Measurements from ENCODE around the gene LRRC7. TPM values are rescaled to one million over a fixed set of nuclear protein-coding genes. Genes with fewer than 3 reads are reported as not detected.

LRRC7 gene
- total and polyA plus RNA-seq, 2 of the 8 experiments (the other 6 are each of a cell fraction or from before 2014, with no cell fraction given), result 0.03 to 0.17 TPM

DNA sequence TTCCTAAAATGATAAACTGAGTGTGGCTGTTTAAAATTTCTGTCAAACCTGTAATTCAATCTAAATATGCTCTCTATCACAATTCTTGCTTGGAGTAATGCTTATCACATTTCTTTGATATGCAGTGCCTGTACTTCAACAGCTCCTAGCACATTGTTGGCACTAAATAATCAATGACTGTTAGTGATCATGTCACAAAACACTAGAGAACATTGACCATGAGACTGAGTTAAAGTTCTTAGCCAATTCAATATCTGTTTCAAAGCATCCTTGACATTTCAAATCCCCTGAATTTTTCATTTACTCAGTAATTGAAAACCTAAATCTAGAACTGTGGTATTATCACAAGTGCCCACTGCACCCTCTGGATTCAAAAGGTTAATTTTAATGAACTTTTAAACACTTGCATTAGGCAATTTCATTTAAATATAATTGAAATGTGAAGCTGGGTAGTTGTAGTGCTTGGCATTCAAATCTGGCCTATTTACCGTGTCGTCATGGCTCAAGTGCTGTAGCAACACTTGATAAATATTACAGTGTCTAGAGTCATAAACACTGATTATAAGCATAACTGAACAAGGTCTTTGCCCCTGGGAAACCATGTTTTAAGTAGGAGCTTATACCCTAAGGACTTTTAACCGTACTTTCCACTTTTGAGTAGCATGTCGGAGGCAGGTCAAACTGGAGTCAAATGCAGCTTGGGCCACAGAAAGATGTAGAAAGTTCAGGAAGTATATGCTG lies 143.6 kb downstream of the LRRC7 start (continued):
- TF ChIP-seq CHD7 (IDR thresholded peaks at IDR 0.05; ENCODE audit: insufficient replicate concordance, low read length), result no peak
- no peak for TF ChIP-seq SUZ12 (IDR thresholded peaks at IDR 0.05; ENCODE audit: low read length)
- TF ChIP-seq CTBP2 (IDR thresholded peaks at IDR 0.05; ENCODE audit: borderline replicate concordance, insufficient read depth, insufficient read length, low read length), result no peak
- no peak for TF ChIP-seq GTF2F1 (IDR thresholded peaks at IDR 0.05; ENCODE audit: borderline replicate concordance, low read depth, low read length)
- TF ChIP-seq MAX (IDR thresholded peaks at IDR 0.05), result no peak
- TF ChIP-seq ZNF274 (IDR thresholded peaks at IDR 0.05; ENCODE audit: borderline replicate concordance, extremely low read depth, low read length), result no peak
- no peak for TF ChIP-seq SIX5 (IDR thresholded peaks at IDR 0.05; ENCODE audit: low read depth, low read length)
- no peak for TF ChIP-seq USF2 (IDR thresholded peaks at IDR 0.05; ENCODE audit: low read length)
- no peak for TF ChIP-seq KDM5A (IDR thresholded peaks at IDR 0.05; ENCODE audit: low read length)
